ACHN (cell line): Measurements from ENCODE around the gene TMEM273.
A peak's percentile ranks its signal among the peaks of the same experiment; 100 is the strongest.

Experiments used
- DNase-seq: peaks from one replicate; pipeline ENCODE4 v3.0.0-alpha.2; 2015
- in situ Hi-C: cut with HindIII; loops from 2 replicates; pipeline ENCODE4 v1.10.0; 2017; ENCODE audit warnings: low sequenced_read_pairs, low pct_ligation_motif_present, low pct_unique_long_range_greater_than_20kb

Gene TMEM273, protein sequence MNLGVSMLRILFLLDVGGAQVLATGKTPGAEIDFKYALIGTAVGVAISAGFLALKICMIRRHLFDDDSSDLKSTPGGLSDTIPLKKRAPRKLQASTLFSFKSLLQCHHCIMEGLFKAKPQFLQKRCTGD

DNA sequence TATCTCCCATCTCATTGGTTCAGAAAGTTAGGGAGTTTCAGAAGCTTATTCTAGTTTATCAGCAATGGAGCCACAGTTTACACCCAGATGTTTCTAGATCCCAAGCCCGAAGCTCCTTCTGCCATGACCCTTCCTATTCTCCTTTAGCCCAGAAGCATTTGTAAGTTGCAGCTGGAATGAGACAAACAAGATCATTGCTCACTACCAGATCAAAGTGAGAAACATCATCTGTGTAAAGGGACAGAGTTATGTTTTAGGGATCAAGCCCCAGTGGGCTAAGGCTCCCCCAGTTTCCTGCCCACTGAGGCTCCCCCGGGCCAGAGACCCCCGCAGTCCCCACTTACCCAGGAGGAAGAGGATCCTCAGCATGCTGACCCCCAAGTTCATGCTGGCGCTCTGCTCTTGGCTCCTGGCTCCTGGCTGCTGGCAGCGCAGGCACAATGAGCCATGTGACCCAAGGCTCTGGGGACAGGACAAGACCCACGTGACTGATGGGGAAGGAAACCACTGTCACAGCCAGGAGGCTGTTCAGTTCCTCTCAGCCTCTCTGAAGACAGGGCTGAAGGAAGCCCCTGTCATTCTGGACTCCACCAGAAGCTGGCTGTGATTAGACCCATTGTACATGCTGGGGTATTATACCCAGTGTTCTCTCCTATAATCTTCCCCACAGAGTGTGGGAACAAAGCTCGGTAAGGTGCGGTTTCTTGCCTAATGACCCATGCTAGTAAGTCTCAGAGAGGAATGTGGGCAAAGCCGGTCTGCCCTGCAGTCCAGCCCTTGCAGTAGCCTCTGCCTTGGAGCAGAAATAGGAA lies at the start of gene TMEM273:
Gene TMEM273 (minus strand): TSS at position 442 of the 812 bp plus-strand sequence. CDS start 55 bp downstream, at position 387.
- peak; percentile 54 for DNase-seq
- in situ Hi-C loops = no loop called here

DNA sequence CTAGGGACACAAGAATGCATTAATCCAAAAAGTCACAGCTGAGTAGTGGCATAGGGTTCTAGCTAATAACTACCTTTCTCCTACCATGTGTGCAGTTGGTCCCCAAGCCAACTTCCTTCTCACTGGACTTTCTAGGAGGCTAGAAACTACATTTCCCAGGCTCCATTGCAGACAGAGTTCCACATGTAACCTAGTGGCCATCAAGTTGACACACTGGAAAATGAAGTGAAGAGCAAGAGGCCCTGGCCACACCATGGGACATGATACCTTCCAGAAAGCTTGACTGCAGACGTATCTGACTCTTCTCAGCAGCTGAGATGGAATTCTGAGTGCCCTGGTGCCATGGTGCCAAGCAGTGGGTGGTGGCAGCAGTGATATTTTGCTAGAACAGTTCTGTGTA lies 49.8 kb upstream of the TMEM273 start:
- in situ Hi-C loops = no loop called here
- no peak for DNase-seq

DNA sequence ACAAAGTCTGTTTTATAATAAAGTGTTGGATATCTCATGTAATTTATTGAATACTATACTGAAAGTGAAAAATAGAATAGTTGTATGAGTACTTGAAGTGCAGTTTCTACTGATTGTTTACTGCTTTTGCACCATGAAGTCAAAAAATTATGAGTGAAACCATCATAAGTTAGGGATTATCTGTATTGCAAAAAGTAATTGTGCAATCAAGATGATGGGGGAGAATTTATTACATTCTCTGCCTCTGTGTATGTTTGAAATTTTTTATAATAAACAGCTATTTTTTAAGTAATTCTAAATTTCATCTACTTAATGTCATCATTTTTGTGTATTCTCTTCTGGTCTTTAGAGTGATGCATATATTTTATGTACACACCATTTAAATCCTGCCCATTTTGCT lies 47.2 kb upstream of the TMEM273 start:
- DNase-seq = no peak
- in situ Hi-C loops = no loop called here

DNA sequence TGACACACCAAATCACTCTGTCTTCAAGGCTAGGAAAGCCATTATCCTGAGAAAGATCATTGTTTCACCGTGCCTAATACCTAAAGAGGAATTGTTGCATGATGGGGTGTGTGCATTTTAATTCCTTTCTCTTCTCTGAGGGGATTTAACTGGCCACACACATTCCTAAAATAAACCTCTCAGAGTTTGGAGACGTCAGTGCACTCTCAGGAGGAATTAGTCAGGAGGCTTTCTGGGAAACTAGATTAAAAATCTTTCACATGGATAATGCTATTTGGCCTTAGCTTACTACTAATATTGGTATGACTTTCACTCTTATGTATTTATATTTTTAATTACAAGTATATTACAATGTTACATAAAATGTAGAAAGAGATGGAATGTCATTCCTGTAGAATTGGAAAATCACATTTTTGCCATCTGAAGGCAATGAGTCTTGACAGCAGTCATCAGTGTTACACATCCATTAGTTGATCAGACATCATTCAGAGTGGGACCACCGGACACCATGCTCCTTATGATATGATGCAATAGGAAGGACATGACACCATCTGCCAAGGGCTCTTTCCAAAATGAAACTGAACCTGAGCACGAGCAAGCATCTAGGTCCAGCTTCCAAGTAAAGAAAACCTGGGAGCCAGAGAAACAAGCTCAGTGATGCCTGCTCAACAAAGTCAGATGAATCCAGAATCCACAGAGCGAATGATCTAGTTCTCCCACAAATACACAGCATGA lies 43.1 kb upstream of the TMEM273 start:
- no peak for DNase-seq
- in situ Hi-C loops = no loop called here

DNA sequence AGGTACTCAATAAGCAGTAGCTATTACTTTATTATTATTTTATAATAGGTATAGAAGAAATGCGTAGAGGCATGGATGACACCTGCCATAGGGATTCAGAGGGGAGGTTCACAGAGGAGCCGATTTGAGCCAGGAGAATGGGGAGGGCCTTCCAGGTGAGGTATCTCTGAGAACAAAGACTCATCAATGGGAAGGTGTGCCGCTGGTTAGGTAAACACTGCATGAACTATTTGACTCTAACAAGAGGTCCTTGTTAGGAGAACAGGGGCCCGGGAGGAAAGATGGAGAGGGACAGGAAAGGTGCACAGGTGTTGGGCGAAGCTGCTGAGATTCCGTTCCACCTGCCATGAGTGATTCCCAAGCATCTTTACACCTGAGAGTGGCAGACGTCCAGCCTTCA lies 41.8 kb upstream of the TMEM273 start:
- no peak for DNase-seq

DNA sequence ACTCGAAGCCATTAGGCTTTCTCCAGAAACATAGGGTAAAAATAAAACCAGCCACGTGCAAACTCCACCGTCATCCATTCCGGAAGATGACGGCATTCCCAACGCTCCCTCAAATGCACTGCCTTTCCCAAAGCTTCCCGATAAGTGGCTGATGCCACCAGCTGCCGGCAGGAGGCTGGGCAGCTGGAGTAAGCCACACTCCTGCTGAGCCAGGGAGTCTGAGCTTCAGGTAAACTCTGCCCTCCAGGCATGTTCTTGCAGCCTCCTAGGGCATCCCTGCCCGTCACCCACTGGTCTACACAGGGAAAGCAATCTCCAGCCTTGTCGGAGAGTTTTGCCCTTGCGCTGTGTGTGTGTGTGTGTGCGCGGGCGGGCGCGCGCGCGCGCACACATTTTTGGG lies 40.5 kb upstream of the TMEM273 start:
- in situ Hi-C loops = no loop called here
- DNase-seq = no peak

More for the DNA sequence above, 41.8 kb upstream of the TMEM273 start:
- in situ Hi-C loops = no loop called here

DNA sequence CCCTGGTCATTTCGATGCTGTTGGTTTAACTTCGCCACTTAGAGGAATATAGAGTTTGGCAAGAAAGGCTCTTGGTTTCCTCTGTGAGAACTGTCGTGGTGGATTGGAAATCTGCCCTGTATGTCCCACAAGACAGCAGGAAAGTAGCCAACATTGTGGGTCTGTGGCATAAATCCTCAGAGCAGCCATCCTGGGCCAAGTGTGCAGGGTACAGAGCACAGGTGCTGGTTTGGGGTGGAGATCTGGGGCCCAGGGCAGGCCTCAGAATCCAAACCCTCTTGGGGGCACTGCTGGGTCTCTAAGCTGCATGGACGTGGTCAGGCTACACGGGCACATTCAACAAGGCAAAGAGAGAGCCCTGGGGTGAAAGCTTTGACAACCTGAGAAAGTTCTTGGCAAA lies 39.2 kb upstream of the TMEM273 start:
- in situ Hi-C loops = no loop called here
- no peak for DNase-seq

DNA sequence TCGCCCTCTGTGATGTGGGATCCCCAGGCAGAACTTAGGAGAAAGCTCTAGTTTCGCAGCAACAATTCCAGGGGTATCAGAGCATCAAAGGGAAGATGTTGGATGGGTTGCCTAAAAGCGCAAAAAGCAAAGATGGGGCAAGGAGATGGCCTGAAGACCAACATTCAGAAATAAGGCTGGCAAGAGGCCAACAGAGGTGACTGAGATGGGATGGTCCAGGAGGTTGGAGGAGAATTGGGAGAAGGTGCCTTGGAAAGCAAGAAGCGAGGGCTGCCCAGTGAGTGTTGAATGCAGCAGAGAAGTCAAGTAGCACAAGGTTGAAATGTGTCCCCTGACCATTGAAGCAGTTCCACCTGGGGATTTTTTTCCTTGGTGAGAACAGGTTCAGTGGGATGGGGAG lies 38.4 kb upstream of the TMEM273 start:
- DNase-seq = no peak
- in situ Hi-C loops = no loop called here

DNA sequence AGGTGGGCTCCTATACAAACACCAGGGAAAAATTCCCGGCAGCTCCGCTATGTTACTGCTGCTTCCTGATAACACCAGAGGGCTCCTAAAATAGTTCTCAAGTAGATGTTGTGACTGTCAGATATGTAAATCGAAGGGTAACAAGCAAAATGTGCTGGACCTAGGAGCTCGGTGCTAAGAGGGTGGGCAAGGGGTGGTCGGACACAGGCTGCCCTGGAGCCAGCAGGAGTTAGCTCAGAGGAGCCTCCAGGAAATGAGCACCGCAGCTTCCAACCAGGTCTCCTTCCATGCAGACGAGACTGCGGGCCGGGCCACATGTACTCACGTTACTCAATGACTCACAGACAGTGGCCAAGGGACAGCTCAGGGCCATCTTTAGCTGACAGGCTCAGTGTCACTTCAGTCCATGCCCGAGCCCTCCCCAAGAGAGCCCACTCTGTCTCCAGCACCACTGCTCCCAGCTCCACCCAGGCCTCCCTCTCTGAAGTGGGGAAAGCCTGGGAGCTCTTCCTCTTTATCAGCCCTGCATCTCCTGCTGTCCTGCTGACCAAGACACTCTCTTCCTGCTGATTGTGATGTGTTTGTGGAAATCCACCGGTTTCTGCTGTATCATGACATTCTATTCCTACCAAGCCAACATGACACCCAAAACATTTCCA lies 37.2 kb upstream of the TMEM273 start:
- no peak for DNase-seq
- in situ Hi-C loops = no loop called here

DNA sequence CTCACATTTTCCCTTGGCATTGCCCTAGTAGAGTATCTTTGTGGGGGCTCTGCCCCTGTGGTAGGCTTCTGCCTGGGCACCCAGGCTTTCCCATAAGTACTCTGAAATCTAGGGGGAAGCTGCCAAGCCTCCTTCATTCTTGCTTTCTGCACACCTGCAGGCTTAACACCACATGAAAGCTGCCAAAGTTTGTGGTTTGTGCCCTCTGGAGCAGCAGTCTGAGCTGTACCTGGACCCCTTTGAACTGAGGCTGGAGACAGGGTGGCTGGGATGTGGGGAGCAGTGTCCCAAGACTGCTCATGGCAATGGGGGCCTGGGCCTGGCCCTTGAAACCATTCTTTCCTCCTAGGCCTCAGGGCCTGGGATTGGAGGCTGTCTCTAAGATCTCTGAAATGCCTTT lies 35.0 kb upstream of the TMEM273 start:
- DNase-seq = no peak
- in situ Hi-C loops = no loop called here

DNA sequence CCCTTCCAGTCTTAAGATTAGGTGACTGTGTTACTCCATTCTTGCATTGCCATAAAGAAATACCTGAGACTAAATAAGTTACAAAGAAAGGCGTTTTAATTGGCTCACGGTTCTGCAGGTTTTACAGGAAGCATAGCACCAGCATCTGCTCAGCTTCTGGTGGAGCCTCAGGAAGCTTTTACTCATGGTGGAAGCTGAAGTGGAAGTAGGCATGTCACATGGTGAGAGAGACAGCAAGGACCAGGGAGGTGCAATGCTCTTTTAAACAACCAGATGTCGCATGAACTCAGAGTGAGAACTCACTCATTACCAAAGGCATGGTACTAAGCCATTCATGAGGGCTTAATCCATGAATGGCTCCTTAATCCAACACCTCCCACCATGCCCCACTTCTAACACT lies 34.0 kb upstream of the TMEM273 start:
- in situ Hi-C loops = no loop called here
- no peak for DNase-seq

DNA sequence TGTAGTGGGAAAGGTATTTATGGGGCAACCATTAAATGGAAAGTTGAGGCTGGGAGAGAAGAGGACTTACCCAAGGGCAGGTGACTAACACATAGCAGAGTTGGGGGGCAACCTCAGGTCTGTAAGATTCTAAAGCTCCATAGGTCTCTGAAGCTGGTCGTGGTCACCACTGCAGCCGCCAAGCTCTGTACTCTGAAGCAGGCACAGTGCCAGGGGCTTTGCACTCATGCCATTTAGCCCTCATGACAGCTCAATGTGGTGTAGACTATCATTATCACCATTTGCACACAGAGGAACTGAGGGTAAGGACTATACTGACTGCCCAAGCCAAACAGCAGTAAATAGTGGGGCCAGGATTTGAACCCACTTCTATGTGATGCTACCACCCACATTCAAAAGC lies 32.5 kb upstream of the TMEM273 start:
- in situ Hi-C loops = no loop called here
- DNase-seq = no peak

DNA sequence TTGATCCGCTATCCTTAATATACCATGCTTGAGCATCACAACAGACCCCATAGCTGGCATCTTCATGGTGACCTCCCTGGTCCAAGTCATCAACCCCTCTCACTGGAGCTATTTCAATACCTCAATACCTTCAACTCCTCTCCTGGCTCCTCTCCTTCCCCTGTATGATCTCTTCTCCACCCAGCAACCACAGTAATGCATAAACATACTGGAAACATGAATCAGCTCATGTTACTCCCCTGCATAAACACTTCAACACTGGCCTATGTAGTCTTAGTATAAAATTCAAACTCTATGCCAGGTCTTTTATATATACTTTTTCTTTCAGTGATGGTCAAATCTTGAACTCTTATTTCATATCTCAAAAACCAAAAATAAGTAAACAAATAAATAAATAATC lies 31.8 kb upstream of the TMEM273 start:
- in situ Hi-C loops = no loop called here
- DNase-seq = no peak

DNA sequence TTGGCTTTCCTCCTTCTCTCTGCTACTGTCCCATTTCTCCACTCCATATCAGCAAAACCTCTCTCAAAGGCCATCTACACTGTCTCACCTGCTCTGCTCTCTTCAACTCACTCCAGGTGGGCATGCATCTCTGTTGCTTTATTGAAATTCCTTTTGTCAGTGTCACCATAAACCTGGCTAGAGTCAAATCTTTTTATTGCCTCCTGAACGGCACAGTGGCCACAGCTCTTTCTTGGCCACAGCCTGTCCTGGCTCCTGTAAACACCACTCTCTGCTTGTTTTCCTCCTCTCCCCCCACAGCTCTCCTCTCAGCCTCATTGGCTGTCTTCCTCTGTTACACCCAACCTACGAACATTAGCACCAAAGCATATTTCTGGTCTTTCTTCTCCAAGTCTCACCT lies 31.1 kb upstream of the TMEM273 start:
- DNase-seq = no peak
- in situ Hi-C loops = no loop called here

DNA sequence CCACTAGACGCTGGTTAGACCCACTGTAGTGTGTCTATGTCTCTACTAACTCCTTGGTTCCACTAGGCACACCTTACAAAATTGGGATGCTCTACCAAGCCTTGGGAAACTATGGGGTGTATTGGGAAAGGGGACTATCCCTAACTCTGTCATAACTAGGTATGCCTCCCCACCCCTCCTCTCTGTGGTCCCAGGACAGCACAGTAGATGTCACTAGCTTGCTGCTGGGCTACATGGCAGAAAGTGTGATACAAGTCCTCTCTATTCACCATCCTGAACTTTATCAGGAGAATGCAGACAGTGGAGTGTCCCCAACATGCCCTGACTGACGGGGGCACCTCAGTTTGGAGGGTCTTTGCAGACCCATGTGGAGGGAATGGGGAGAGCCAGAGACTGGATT lies 30.3 kb upstream of the TMEM273 start:
- DNase-seq = no peak
- in situ Hi-C loops = no loop called here

DNA sequence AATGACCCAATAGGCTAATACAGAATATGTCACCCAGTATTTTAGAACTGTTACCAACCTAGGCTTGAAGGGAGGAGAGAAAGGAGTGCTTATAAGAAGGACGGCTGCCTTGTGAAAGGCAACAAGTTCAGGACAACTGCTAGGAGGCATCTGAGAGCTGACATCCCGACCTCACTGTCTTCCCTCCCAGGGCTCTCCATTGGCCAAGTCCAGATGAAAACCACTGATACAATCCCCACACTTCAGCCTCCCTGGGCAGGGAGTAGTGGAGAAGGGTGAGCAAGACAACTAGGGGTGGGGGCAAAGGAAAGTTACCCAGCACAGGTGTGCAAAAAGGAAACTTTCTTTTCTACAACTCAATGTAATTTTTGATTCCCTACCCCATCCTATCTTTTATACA lies 29.5 kb upstream of the TMEM273 start:
- no peak for DNase-seq
- in situ Hi-C loops = no loop called here

DNA sequence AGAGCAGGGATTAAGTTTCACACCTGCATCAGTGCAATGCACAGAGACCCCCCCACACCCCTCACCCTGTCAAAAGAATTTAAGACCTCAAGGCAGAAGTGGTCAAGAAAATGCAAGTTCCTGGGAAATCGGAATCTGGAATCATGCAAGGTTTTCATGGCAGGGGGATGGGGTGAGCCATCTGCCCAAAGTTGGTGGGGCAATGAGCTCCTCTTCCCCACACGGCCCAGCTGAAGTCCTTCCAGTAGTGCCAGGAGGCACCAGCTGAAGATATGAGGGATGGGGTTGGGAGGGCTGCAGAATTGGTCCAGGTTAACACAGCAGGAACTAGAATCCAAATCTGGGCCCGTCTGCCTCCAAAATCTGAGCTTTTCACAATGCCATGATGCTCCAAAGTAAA lies 25.0 kb upstream of the TMEM273 start:
- DNase-seq = no peak
- in situ Hi-C loops = no loop called here

DNA sequence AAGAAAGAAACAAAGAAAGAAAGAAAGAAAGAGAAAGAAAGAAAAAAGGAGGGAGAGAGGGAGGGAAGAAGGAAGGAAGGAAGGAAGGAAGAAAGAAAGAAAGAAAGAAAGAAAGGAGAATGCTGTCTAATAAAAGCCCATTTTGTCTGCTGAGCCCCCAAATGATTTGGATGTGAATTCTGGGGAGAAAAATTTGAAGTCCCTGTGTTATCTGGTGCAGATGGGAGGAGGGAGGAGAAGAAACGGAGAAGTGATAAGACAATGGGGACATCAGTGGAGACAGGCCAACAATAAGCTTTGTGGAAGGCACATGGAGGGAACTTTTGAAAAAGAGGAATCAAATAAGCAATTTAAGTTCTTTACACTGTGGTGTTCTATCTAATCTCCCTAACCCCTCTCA lies 24.6 kb upstream of the TMEM273 start:
- in situ Hi-C loops = no loop called here

DNA sequence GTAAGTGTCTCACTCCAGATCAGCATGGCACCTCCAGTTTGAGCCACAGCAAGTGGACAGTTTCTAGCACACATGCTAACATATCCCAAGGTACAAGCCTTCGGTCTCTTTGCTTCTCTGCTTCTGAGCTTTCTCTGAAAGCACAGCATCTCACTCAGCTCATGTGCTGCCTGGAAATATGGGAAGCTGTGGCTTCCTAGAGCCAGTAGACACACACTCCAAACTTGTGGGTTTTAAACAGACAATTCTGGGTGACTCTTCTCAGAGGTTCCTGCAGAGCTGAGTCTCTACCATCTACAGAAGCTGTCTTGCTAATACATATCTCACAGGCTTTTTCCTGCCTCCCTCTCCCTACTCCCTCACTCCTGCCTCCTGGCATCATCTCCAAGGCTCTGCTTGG lies 23.9 kb upstream of the TMEM273 start:
- in situ Hi-C loops = no loop called here
- no peak for DNase-seq

More for the DNA sequence above, 24.6 kb upstream of the TMEM273 start:
- no peak for DNase-seq
